BLaER1 (cell line): ENCODE results near the gene MYLK.

Experiments
- H3K27ac ChIP-seq: shearing (Covaris generic); formaldehyde crosslinking; 2 replicates; pipeline ENCODE4 v1.8.1; 2022
- H3K27me3 ChIP-seq: shearing (Covaris generic); formaldehyde crosslinking; 2 replicates; pipeline ENCODE4 v1.8.1; 2022
- H3K36me3 ChIP-seq: shearing (Covaris generic); formaldehyde crosslinking; 2 replicates; pipeline ENCODE4 v1.8.1; 2022
- H3K4me1 ChIP-seq: shearing (Covaris generic); formaldehyde crosslinking; 2 replicates; pipeline ENCODE4 v1.8.1; 2022
- H3K4me2 ChIP-seq: shearing (Covaris generic); formaldehyde crosslinking; 2 replicates; pipeline ENCODE4 v1.8.1; 2022
- H3K4me3 ChIP-seq: shearing (Covaris generic); formaldehyde crosslinking; 2 replicates; pipeline ENCODE4 v1.8.1; 2022
- H3K9ac ChIP-seq: shearing (Covaris generic); formaldehyde crosslinking; 2 replicates; pipeline ENCODE4 v1.8.1; 2022
- H3K9me3 ChIP-seq: shearing (Covaris generic); formaldehyde crosslinking; 2 replicates; pipeline ENCODE4 v1.8.1; 2022
- H4K20me1 ChIP-seq: shearing (Covaris generic); formaldehyde crosslinking; 2 replicates; pipeline ENCODE4 v1.8.1; 2022
- Cebpa-rat ChIP-seq: shearing (Covaris generic); IDR thresholded peaks from 2 replicates; pipeline ENCODE4 v1.8.1; 2022

MYLK gene

GRCh38 chr3:123840961-123841360 is 43.2 kb downstream of the MYLK start:
- H3K4me1 ChIP-seq = no peaks in the 10 kb centered on the region
- no peak overlapping the region for H3K9ac ChIP-seq
- H3K4me2 ChIP-seq = no peak overlapping the region
- TF ChIP-seq Cebpa-rat = no peak
- peaks cover 63% of the 10 kb centered on the region for H3K9me3 ChIP-seq
- no peaks in the 10 kb centered on the region for H4K20me1 ChIP-seq
- peaks cover 11% of the 10 kb centered on the region for H3K36me3 ChIP-seq
- H3K27ac ChIP-seq = no peak overlapping the region
- no peaks in the 10 kb centered on the region for H3K27me3 ChIP-seq
- H3K4me3 ChIP-seq = no peak overlapping the region

GRCh38 chr3:123837858-123838257 is 46.3 kb downstream of the MYLK start:
- H3K9me3 ChIP-seq = peaks cover 42% of the 10 kb centered on the region

GRCh38 chr3:123834631-123835030 is 49.5 kb downstream of the MYLK start:
- H3K36me3 ChIP-seq = peaks cover 42% of the 10 kb centered on the region
- H3K4me2 ChIP-seq = no peak overlapping the region
- H3K9ac ChIP-seq = no peak overlapping the region
- H3K27me3 ChIP-seq = no peaks in the 10 kb centered on the region
- no peaks in the 10 kb centered on the region for H4K20me1 ChIP-seq
- H3K4me1 ChIP-seq = no peaks in the 10 kb centered on the region
- TF ChIP-seq Cebpa-rat = no peak
- H3K4me3 ChIP-seq = no peak overlapping the region
- H3K27ac ChIP-seq = no peak overlapping the region
- peaks cover 21% of the 10 kb centered on the region for H3K9me3 ChIP-seq

More at GRCh38 chr3:123837858-123838257, 46.3 kb downstream of the MYLK start:
- Histone ChIP-seq H3K36me3 (peaks cover 16% of the 10 kb centered on the region), H3K4me2 (no peak overlapping the region), H3K27ac (no peak overlapping the region), H3K4me3 (no peak overlapping the region), H3K4me1 (no peaks in the 10 kb centered on the region), H4K20me1 (no peaks in the 10 kb centered on the region), H3K27me3 (no peaks in the 10 kb centered on the region), H3K9ac (no peak overlapping the region)
- no peak for TF ChIP-seq Cebpa-rat

GRCh38 chr3:123833398-123833785 is 50.7 kb downstream of the MYLK start:
- no peaks in the 10 kb centered on the region for H3K27me3 ChIP-seq
- H4K20me1 ChIP-seq = no peaks in the 10 kb centered on the region
- H3K4me1 ChIP-seq = no peaks in the 10 kb centered on the region
- TF ChIP-seq Cebpa-rat = no peak
- no peak overlapping the region for H3K9ac ChIP-seq
- H3K4me2 ChIP-seq = no peak overlapping the region
- no peak overlapping the region for H3K27ac ChIP-seq
- H3K4me3 ChIP-seq = no peak overlapping the region
- peaks cover 53% of the 10 kb centered on the region for H3K36me3 ChIP-seq
- H3K9me3 ChIP-seq = peaks cover 24% of the 10 kb centered on the region

GRCh38 chr3:123832692-123833397 is 51.3 kb downstream of the MYLK start:
- Histone ChIP-seq H3K4me2 (no peak overlapping the region), H3K27ac (no peak overlapping the region), H4K20me1 (no peaks in the 10 kb centered on the region), H3K36me3 (peaks cover 58% of the 10 kb centered on the region), H3K9me3 (peaks cover 25% of the 10 kb centered on the region), H3K4me3 (no peak overlapping the region), H3K27me3 (no peaks in the 10 kb centered on the region), H3K4me1 (no peaks in the 10 kb centered on the region), H3K9ac (no peak overlapping the region)
- TF ChIP-seq Cebpa-rat = no peak

- Histone ChIP-seq H3K4me2 (no peak overlapping the region), H3K4me1 (no peaks in the 10 kb centered on the region), H3K9me3 (peaks cover 34% of the 10 kb centered on the region), H3K36me3 (peaks cover 67% of the 10 kb centered on the region), H3K4me3 (no peak overlapping the region), H3K27ac (no peak overlapping the region), H3K9ac (no peak overlapping the region), H3K27me3 (no peaks in the 10 kb centered on the region), H4K20me1 (no peaks in the 10 kb centered on the region)
- TF ChIP-seq Cebpa-rat = no peak
Measured at GRCh38 chr3:123831420-123831819, 52.7 kb downstream of the MYLK start.

GRCh38 chr3:123821920-123822319 is 62.2 kb downstream of the MYLK start:
- no peak overlapping the region for H3K4me2 ChIP-seq
- no peaks in the 10 kb centered on the region for H4K20me1 ChIP-seq
- H3K4me1 ChIP-seq = no peaks in the 10 kb centered on the region
- H3K27ac ChIP-seq = no peak overlapping the region
- no peak overlapping the region for H3K4me3 ChIP-seq
- no peak overlapping the region for H3K9ac ChIP-seq
- H3K9me3 ChIP-seq = peaks cover 42% of the 10 kb centered on the region
- H3K27me3 ChIP-seq = no peaks in the 10 kb centered on the region
- TF ChIP-seq Cebpa-rat = no peak
- peaks cover 93% of the 10 kb centered on the region for H3K36me3 ChIP-seq

GRCh38 chr3:123819949-123820348 is 64.2 kb downstream of the MYLK start:
- Histone ChIP-seq H3K4me1 (no peaks in the 10 kb centered on the region), H3K9me3 (peaks cover 22% of the 10 kb centered on the region), H3K9ac (no peak overlapping the region), H4K20me1 (no peaks in the 10 kb centered on the region), H3K27ac (no peak overlapping the region), H3K4me3 (no peak overlapping the region), H3K36me3 (peaks cover 93% of the 10 kb centered on the region), H3K4me2 (no peak overlapping the region), H3K27me3 (no peaks in the 10 kb centered on the region)
- no peak for TF ChIP-seq Cebpa-rat

GRCh38 chr3:123818921-123819429 is 65.2 kb downstream of the MYLK start:
- H3K4me1 ChIP-seq = no peaks in the 10 kb centered on the region

GRCh38 chr3:123818324-123818920 is 65.7 kb downstream of the MYLK start:
- no peak overlapping the region for H3K4me3 ChIP-seq
- H4K20me1 ChIP-seq = no peaks in the 10 kb centered on the region
- peaks cover 21% of the 10 kb centered on the region for H3K9me3 ChIP-seq
- H3K9ac ChIP-seq = no peak overlapping the region
- peaks cover 90% of the 10 kb centered on the region for H3K36me3 ChIP-seq
- no peaks in the 10 kb centered on the region for H3K27me3 ChIP-seq
- TF ChIP-seq Cebpa-rat = no peak
- H3K4me1 ChIP-seq = no peaks in the 10 kb centered on the region
- no peak overlapping the region for H3K27ac ChIP-seq
- no peak overlapping the region for H3K4me2 ChIP-seq

More at GRCh38 chr3:123818921-123819429, 65.2 kb downstream of the MYLK start:
- no peaks in the 10 kb centered on the region for H3K27me3 ChIP-seq
- no peak overlapping the region for H3K4me3 ChIP-seq
- H3K9ac ChIP-seq = no peak overlapping the region
- TF ChIP-seq Cebpa-rat = no peak
- no peak overlapping the region for H3K4me2 ChIP-seq
- H3K27ac ChIP-seq = no peak overlapping the region
- H4K20me1 ChIP-seq = no peaks in the 10 kb centered on the region
- H3K9me3 ChIP-seq = peaks cover 21% of the 10 kb centered on the region
- H3K36me3 ChIP-seq = peaks cover 90% of the 10 kb centered on the region
